Fibroblast of skin of abdomen (primary cell): ENCODE data around the gene ALDOA.
A peak's percentile ranks its signal among the peaks of the same experiment; 100 is the strongest.

ENCODE experiments used
- DNase-seq: peaks from one replicate; pipeline ENCODE4 v3.0.0-alpha.2; 2013

The ALDOA gene

GRCh38 chr16:30069611-30070462 is 4.3 kb downstream of the ALDOA start:
- no peak for DNase-seq

- DNase-seq: no peak
These were observed 4.9 kb downstream of the ALDOA start for GRCh38 chr16:30070490-30070889.

- DNase-seq: peak; percentile 89
These were observed 10.1 kb downstream of the ALDOA start, which contains the start of gene PPP4C for GRCh38 chr16:30075503-30076275. Gene PPP4C (plus strand): TSS chr16:30075994. CDS start chr16:30076378, 384 bp downstream.

- no peak for DNase-seq
These were observed 10.8 kb downstream of the ALDOA start for GRCh38 chr16:30076276-30076791.

- no peak for DNase-seq
These were observed 12.1 kb downstream of the ALDOA start for GRCh38 chr16:30077656-30078055.

- no peak for DNase-seq
These were observed 13.2 kb downstream of the ALDOA start for GRCh38 chr16:30078744-30079143.

GRCh38 chr16:30079480-30079879 is 13.9 kb downstream of the ALDOA start:
- no peak for DNase-seq

GRCh38 chr16:30082545-30083090 is 17.1 kb downstream of the ALDOA start:
- no peak for DNase-seq

- no peak for DNase-seq
These were observed 17.9 kb downstream of the ALDOA start for GRCh38 chr16:30083216-30084055.

- DNase-seq: no peak
These were observed 18.7 kb downstream of the ALDOA start for GRCh38 chr16:30084096-30084815.

- DNase-seq: no peak
These were observed 19.2 kb downstream of the ALDOA start for GRCh38 chr16:30084816-30085159.

- no peak for DNase-seq
These were observed 19.7 kb downstream of the ALDOA start for GRCh38 chr16:30085247-30085646.

GRCh38 chr16:30085820-30086219 is 20.3 kb downstream of the ALDOA start:
- DNase-seq: no peak

GRCh38 chr16:30086291-30087140 is 21.0 kb downstream of the ALDOA start:
- no peak for DNase-seq

GRCh38 chr16:30087181-30087898 is 21.8 kb downstream of the ALDOA start:
- DNase-seq: no peak

- DNase-seq: no peak
These were observed 22.8 kb downstream of the ALDOA start for GRCh38 chr16:30088237-30088831.

- DNase-seq: no peak
These were observed 23.5 kb downstream of the ALDOA start for GRCh38 chr16:30088832-30089624.

GRCh38 chr16:30090610-30091331 is 25.2 kb downstream of the ALDOA start:
- DNase-seq: no peak
